Esophagus squamous epithelium (tissue), 4 donors: ENCODE data around the gene ZNF552.

Source experiments
- CTCF ChIP-seq, 6 experiments: fragments of 450-650 bp in 4 of 6; fragments of 200-600 bp in 2 of 6; sonication (generic) in 2 of 6; IDR thresholded peaks; one replicate each; pipeline ENCODE4 v1.5.1; 2016 to 2019; ENCODE audit warnings: antibody characterized with exemption in 6 of 6, mild to moderate bottlenecking in 4 of 6, moderate library complexity in 4 of 6
- POLR2A ChIP-seq, 4 donors: fragments of 450-650 bp; IDR thresholded peaks; one replicate each; pipeline ENCODE4 v1.6.1; 2017; ENCODE audit warnings: antibody characterized with exemption in 4 of 4, mild to moderate bottlenecking in 4 of 4, moderate library complexity in 3 of 4

- TF ChIP-seq CTCF (IDR thresholded peaks at IDR 0.05) (no peak), POLR2A (IDR thresholded peaks at IDR 0.05) (no peak)
These were observed 14.0 kb downstream of the ZNF552 start for GRCh38 chr19:57800696-57801095.
